B cell (primary cell): ENCODE measurements around the gene KIAA0825. TPM values are rescaled to one million over a fixed set of nuclear protein-coding genes. Genes with fewer than 3 reads are reported as not detected.

Experiments
- ATAC-seq: fragments of 200-7000 bp; cut with Tn5 transposase; one replicate; pipeline ENCODE4 v1.10.0; 2021; ENCODE audit warnings: low read depth, mild to moderate bottlenecking, moderate number of reproducible peaks, moderate library complexity
- CTCF ChIA-PET: fragments of 350-600 bp; sonication (Branson Sonifier 250); formaldehyde crosslinking; loops from one replicate; lab custom pipeline; 2021; ENCODE audit warnings: antibody characterized with exemption, inconsistent platforms; lab: Charles Lee
- POLR2A ChIA-PET: fragments of 350-600 bp; sonication (Branson Sonifier 250); formaldehyde crosslinking; loops from one replicate; lab custom pipeline; 2021; ENCODE audit warnings: antibody characterized with exemption; lab: Charles Lee
- DNase-seq: peaks from one replicate; pipeline ENCODE4 v3.0.0; 2013
- H2AFZ ChIP-seq: 2 replicates; pipeline ENCODE4 v1.6.1; 2012; ENCODE audit warnings: mild to moderate bottlenecking, low read depth, low read length; ENCODE audit not compliant: insufficient read depth, poor library complexity, severe bottlenecking
- H3K27ac ChIP-seq, 2 donors: 1 replicate in 1 of 2; 2 replicates in 1 of 2; pipeline ENCODE4 v1.5.1; 2012 to 2013; ENCODE audit warnings: low read length in 2 of 2, mild to moderate bottlenecking in 2 of 2, moderate library complexity in 1 of 2
- H3K27me3 ChIP-seq, 4 experiments: fragments of 200-600 bp in 1 of 4; sonication (generic) in 1 of 4; replicated peaks in 1 of 4; 1 replicate in 2 of 4; 2 replicates in 2 of 4; pipeline versions ENCODE4 v1.6.1 to v1.7.0; 2013 to 2016; ENCODE audit warnings: low read length in 3 of 4, mild to moderate bottlenecking in 2 of 4, mixed read lengths in 1 of 4, moderate library complexity in 1 of 4; ENCODE audit not compliant: insufficient read depth in 4 of 4, control insufficient read depth in 3 of 4; ENCODE audit errors: control extremely low read depth in 1 of 4
- H3K36me3 ChIP-seq, 2 experiments: replicated peaks in 1 of 2; 1 replicate in 1 of 2; 2 replicates in 1 of 2; pipeline versions ENCODE4 v1.6.1 to v1.7.1; 2013; ENCODE audit warnings: low read length in 1 of 2; ENCODE audit not compliant: insufficient read depth in 2 of 2, control insufficient read depth in 1 of 2; ENCODE audit errors: control extremely low read depth in 1 of 2, extremely low read depth in 1 of 2
- H3K4me1 ChIP-seq, 2 donors: fragments of 200-600 bp in 1 of 2; sonication (generic) in 1 of 2; 1 replicate in 1 of 2; 2 replicates in 1 of 2; pipeline versions ENCODE4 v1.5.1 to v1.6.1; 2013 to 2017; ENCODE audit warnings: low read length in 2 of 2; ENCODE audit not compliant: control insufficient read depth in 2 of 2, insufficient read depth in 2 of 2
- H3K4me2 ChIP-seq: replicated peaks from 2 replicates; pipeline ENCODE3; 2012; ENCODE audit warnings: mild to moderate bottlenecking, low read depth, low read length; ENCODE audit not compliant: poor library complexity, severe bottlenecking
- H3K4me3 ChIP-seq, 5 experiments: fragments of 200-600 bp in 1 of 5; sonication (generic) in 1 of 5; 1 replicate in 3 of 5; 2 replicates in 2 of 5; pipeline versions ENCODE4 v1.5.1 to v1.7.0; 2011 to 2016; ENCODE audit warnings: low read length in 4 of 5, mild to moderate bottlenecking in 4 of 5, low read depth in 2 of 5, control low read depth in 1 of 5, moderate library complexity in 1 of 5; ENCODE audit not compliant: insufficient read depth in 1 of 5; ENCODE audit errors: control extremely low read depth in 1 of 5, extremely low read depth in 1 of 5
- H3K79me2 ChIP-seq: fragments of 200-600 bp; sonication (generic); one replicate; pipeline ENCODE4 v1.6.0; 2016; ENCODE audit warnings: low read length; ENCODE audit not compliant: control insufficient read depth, insufficient read depth
- H3K9ac ChIP-seq: fragments of 200-600 bp; sonication (generic); 2 replicates; pipeline ENCODE4 v1.6.1; 2017; ENCODE audit warnings: mild to moderate bottlenecking, low read length, moderate library complexity
- H3K9me3 ChIP-seq, 3 donors: one replicate each; pipeline versions ENCODE4 v1.6.1 to v1.7.1; 2013; ENCODE audit warnings: low read length in 2 of 3; ENCODE audit not compliant: control insufficient read depth in 2 of 3, insufficient read depth in 1 of 3; ENCODE audit errors: control extremely low read depth in 1 of 3
- H4K20me1 ChIP-seq: 2 replicates; pipeline ENCODE4 v1.6.0; 2012; ENCODE audit warnings: mild to moderate bottlenecking, low read length; ENCODE audit not compliant: insufficient read depth, control insufficient read depth, poor library complexity, severe bottlenecking
- H3K27ac Mint-ChIP-seq: one replicate; pipeline ENCODE4 v1.8.0; 2021; ENCODE audit warnings: mixed read lengths
- H3K27me3 Mint-ChIP-seq: one replicate; pipeline ENCODE4 v1.8.0; 2021; ENCODE audit warnings: mixed read lengths
- H3K4me1 Mint-ChIP-seq: one replicate; pipeline ENCODE4 v1.8.0; 2021; ENCODE audit warnings: mixed read lengths
- H3K4me3 Mint-ChIP-seq: one replicate; pipeline ENCODE4 v1.8.0; 2021; ENCODE audit warnings: mixed read lengths
- H3K9me3 Mint-ChIP-seq: one replicate; pipeline ENCODE4 v1.8.0; 2022; ENCODE audit warnings: mixed read lengths; ENCODE audit not compliant: insufficient read depth
- EZH2 ChIP-seq: IDR thresholded peaks from 2 replicates; pipeline ENCODE4 v1.6.1; 2012; ENCODE audit warnings: borderline replicate concordance, low read depth, mild to moderate bottlenecking, moderate library complexity, low read length; ENCODE audit not compliant: insufficient read depth, poor library complexity, severe bottlenecking
- WGBS: methylation state at CpG from one replicate; pipeline ENCODE4 v1.1.5; 2013; ENCODE audit warnings: missing lambda C conversion rate; ENCODE audit not compliant: insufficient coverage; 5-methylcytosine and 5-hydroxymethylcytosine counted together
- intact Hi-C: fragments of 100-400 bp; cut with micrococcal nuclease; formaldehyde crosslinking; loops from one replicate; pipeline ENCODE4 v1.10.0; 2022
- polyA plus RNA-seq: library from polyadenylated mRNA; depleted of rRNA; stranded (reverse); fragments of >200 nt; gene quantifications from 2 replicates; pipeline ENCODE4 v1.2.3, GENCODE V29; 2012
- total RNA-seq, 2 donors: library from RNA; stranded (reverse); fragments of 120-200 nt in 1 of 2; gene quantifications; 1 replicate in 1 of 2; 2 replicates in 1 of 2; pipeline versions ENCODE4 v1.2.3 to v1.2.4, GENCODE V29; 2013 to 2022
- TF ChIP-seq, protein P1 (sequence below): fragments of 200-600 bp; IDR thresholded peaks from one replicate; pipeline ENCODE4 v1.8.0; 2022; ENCODE audit warnings: antibody characterized with exemption, mild to moderate bottlenecking

The KIAA0825 gene
- total and polyA plus RNA-seq, 2 donors (not counting 1 experiment from before 2014, with no cell fraction given), result 0.43 to 2.7 TPM

GRCh38 chr5:94623877-94624276, 5.5 kb upstream of the KIAA0825 start:
- Histone ChIP-seq H3K27ac (no peak overlapping the region), H3K36me3 (no peaks in the 10 kb centered on the region), H3K4me3 (no peak overlapping the region), H4K20me1 (no peaks in the 10 kb centered on the region), H3K9me3 (no peaks in the 10 kb centered on the region), H3K9ac (no peak overlapping the region), H3K4me1 (peaks cover 10 to 11% of the 10 kb centered on the region in 2 donors), H3K27me3 (no peaks in the 10 kb centered on the region), H3K4me2 (no peak overlapping the region), H3K79me2 (peaks cover 45% of the 10 kb centered on the region), H2AFZ (no peak overlapping the region)
- Mint-ChIP-seq H3K27me3 (no peaks in the 10 kb centered on the region), H3K9me3 (no peaks in the 10 kb centered on the region), H3K27ac (no peak overlapping the region), H3K4me1 (peaks cover 14% of the 10 kb centered on the region), H3K4me3 (no peak overlapping the region)
- no CpG with 5 or more reads among the region's 2 CpGs for WGBS
- ChIA-PET CTCF (interaction anchor here (0.6 kb wide), 1 partner anchor 289 kb away, joined by 4 read pairs; no protein-coding TSS in a partner anchor), POLR2A (no interaction called here)
- DNase-seq (no peak), ATAC-seq (no peak)
- intact Hi-C loops, result no loop called here
- TF ChIP-seq EZH2, result no peak
- TF ChIP-seq, protein P1, sequence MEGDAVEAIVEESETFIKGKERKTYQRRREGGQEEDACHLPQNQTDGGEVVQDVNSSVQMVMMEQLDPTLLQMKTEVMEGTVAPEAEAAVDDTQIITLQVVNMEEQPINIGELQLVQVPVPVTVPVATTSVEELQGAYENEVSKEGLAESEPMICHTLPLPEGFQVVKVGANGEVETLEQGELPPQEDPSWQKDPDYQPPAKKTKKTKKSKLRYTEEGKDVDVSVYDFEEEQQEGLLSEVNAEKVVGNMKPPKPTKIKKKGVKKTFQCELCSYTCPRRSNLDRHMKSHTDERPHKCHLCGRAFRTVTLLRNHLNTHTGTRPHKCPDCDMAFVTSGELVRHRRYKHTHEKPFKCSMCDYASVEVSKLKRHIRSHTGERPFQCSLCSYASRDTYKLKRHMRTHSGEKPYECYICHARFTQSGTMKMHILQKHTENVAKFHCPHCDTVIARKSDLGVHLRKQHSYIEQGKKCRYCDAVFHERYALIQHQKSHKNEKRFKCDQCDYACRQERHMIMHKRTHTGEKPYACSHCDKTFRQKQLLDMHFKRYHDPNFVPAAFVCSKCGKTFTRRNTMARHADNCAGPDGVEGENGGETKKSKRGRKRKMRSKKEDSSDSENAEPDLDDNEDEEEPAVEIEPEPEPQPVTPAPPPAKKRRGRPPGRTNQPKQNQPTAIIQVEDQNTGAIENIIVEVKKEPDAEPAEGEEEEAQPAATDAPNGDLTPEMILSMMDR, result no peak

DNA sequence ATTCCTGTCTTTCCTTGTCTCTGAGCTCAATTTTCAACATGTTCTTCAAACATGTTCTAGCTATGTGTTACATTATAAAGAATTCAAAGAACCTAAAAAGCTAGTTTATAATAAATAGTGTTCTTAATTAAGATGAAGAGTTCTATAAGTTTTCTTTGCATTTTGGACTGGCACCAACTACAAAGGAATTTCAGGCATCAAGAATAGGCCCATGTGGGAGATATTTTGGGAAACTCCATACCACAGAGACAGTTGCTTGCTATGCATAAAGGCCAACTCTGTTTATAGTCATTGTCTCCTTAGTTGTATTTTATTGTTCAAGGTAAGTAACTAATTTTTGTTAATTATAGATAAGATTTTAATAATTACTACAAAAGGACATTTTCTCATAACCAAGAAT, 4.6 kb upstream of the KIAA0825 start:
- H3K4me1 Mint-ChIP-seq, result peaks cover 19% of the 10 kb centered on the region
- no peaks in the 10 kb centered on the region for H3K27me3 ChIP-seq
- H3K27ac ChIP-seq, result no peak overlapping the region
- H4K20me1 ChIP-seq, result no peaks in the 10 kb centered on the region
- no peak overlapping the region for H3K4me3 Mint-ChIP-seq
- H3K9me3 Mint-ChIP-seq, result no peaks in the 10 kb centered on the region
- no peak for ATAC-seq
- H3K4me1 ChIP-seq, result peaks cover 10 to 11% of the 10 kb centered on the region in 2 donors
- CTCF ChIA-PET, result no interaction called here
- H3K79me2 ChIP-seq, result peaks cover 45% of the 10 kb centered on the region
- no peak overlapping the region for H2AFZ ChIP-seq
- no peak for TF ChIP-seq EZH2
- TF ChIP-seq, protein P1, result no peak
- no peak overlapping the region for H3K4me3 ChIP-seq
- no peak overlapping the region for H3K4me2 ChIP-seq
- H3K27ac Mint-ChIP-seq, result no peak overlapping the region
- no peaks in the 10 kb centered on the region for H3K27me3 Mint-ChIP-seq
- no peaks in the 10 kb centered on the region for H3K36me3 ChIP-seq
- intact Hi-C loops, result no loop called here
- no peak for DNase-seq
- POLR2A ChIA-PET, result no interaction called here
- no peak overlapping the region for H3K9ac ChIP-seq
- no peaks in the 10 kb centered on the region for H3K9me3 ChIP-seq
